Left lobe of liver (tissue), 2 donors: ENCODE results near the gene TMEM141. TPM values are rescaled to one million over a fixed set of nuclear protein-coding genes. Genes with fewer than 3 reads are reported as not detected.
"Not testable (repeated sequence)": the region's sequence is repeated elsewhere in the genome, so short reads cannot be mapped to it uniquely, and the experiment has no call there.

ENCODE experiments used
- ATAC-seq: fragments of 200-7000 bp; cut with Tn5 transposase; one replicate; pipeline ENCODE4 v1.9.1; 2020; ENCODE audit warnings: mild to moderate bottlenecking, moderate library complexity
- DNase-seq: peaks from one replicate; pipeline ENCODE4 v3.0.0-alpha.2; 2020; ENCODE audit warnings: low spot score
- total RNA-seq: library from RNA; stranded (reverse); gene quantifications from one replicate; pipeline ENCODE4 v1.2.1, GENCODE V29; 2021
- donor health status: DM: no; HTN: no; CAD: no; lungs with moderate emphysema.
- donor health status: DM: no; HTN: yes; CAD: no.

Gene TMEM141
- total RNA-seq, 1 donor from 2014 or later: 55.1 TPM

DNA sequence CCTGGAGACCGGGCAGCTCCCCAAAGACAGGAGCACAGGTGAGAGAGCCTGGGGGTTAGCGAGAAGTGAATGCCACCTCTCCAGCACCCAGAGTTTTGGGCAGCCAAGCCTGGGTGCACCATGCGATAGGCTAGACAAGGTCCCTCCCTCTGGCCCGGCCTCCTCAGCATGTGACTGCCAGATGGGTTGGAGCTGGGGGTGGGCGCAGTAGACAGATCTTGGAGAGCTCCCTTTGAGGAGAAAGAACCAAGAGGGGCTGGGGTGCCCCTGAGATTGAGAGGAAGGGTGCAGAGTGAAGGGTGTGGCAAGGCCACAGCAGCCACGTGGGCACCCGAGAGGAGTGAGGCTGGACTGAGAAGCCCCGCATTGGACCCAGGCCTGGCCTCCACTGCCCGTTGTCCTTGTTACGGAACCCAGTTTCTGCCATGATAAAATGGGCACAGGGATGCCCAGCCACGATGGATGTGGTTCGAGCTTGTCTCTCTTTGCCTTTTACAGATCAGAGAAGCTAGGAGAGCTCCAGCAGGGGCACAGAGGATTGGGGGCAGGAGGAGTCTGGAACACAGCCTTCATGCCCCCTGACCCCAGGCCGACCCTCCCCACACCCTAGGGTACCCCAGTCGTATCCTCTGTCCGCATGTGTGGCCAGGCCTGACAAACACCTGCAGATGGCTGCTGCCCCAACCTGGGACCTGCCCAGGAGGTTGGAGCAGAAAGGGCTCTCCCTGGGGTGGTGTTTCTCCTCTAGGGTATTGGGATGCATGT, 1.4 kb downstream of the TMEM141 start:
- ATAC-seq: no peak
- no peak for DNase-seq

DNA sequence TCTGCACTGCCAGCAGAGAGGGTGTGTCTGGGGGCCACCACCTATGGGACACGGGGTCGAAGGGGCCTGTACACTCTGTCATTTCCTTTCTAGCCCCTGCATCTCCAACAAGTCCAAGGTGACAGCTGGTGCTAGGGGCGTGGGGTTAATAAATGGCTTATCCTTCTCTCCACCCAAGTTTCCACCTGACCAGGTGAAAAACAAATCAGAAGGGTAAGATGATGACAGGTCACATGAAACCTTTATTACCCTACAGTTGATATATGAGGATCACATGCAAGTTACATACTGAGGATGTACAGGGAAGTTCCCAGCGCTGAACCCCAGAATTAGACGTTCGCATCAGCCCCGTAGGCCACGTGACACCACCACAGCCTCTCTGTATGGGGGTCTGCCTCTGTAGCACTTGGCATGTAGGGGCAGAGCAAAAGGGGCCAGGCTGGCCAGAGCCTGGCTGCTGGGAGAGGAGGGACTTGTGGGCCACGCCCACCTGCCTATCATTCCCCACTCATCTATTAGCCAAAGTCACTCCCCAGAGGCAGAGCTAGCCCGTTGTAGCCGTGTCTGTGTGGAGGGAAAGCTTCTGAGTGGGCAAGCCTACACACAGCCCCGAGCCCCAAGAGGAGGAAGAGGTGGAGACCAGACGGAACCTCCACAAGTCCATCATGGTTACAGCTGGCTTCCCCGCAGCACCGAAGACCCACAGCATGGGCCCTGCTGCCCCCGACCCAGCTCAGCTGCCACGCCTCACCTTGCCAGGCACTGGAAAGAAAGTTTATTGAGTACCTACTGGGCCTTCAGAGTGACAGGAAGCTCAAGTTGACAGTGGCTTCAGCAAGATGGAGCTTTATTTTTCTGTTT, 2.2 kb downstream of the TMEM141 start:
- ATAC-seq (no peak), DNase-seq (no peak)

- no peak for DNase-seq
Observed at GRCh38 chr9:136794281-136794999, 3.3 kb downstream of the TMEM141 start.

DNA sequence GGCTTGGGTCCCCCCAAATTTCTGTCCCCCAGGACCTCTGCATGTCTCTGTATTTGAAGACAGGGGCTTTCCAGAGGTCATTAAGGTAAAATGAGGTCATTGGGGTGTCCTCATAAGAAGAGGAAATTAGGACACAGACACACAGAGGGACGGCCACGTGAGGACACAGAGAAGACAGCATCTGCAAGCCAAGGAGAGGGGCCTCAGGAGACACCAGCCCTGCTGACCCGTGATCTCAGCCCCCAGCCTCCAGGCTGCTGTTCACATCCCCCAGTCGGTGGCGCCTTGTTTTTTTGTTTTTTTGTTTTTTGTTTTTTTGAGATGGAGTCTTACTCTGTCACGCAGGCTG, 3.8 kb downstream of the TMEM141 start:
- DNase-seq (no peak), ATAC-seq (no peak)

More at GRCh38 chr9:136794281-136794999, 3.3 kb downstream of the TMEM141 start:
- ATAC-seq: no peak

- DNase-seq: no peak
- ATAC-seq: no peak
Observed at GRCh38 chr9:136796238-136796774, 5.2 kb downstream of the TMEM141 start, which contains the start of gene CCDC183. Gene CCDC183 (plus strand): TSS chr9:136796338. CDS start chr9:136796398, 60 bp downstream.

DNA sequence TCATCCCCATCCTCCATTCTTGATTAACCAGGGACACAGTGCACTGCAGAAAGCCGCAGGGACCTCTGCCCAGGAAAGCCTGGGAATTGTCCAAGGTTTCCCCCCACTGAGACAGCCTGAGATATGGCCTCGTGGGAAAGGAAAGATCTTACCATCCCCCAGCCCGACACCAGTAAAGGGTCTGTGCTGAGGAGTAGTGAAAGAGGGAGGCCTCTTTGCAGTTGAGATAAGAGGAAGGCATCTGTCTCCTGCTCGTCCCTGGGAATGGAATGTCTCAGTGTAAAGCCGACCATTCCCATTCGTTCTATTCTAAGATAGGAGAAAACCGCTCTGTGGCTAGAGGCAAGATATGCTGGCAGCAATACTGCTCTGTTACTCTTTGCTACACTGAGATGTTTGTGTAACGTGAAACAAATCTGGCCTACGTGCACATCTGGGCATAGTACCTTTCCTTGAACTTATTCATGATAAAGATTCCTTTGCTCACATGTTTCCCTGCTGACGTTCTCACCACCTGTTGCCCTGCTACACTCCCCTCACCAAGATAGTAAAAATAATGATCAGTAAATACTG, 5.7 kb downstream of the TMEM141 start:
- not testable (repeated sequence) for ATAC-seq, DNase-seq

- ATAC-seq (no peak), DNase-seq (no peak)
Observed at GRCh38 chr9:136798708-136799078, 7.5 kb downstream of the TMEM141 start.

GRCh38 chr9:136799079-136799853, 8.1 kb downstream of the TMEM141 start:
- peak; percentile 60 for ATAC-seq

DNA sequence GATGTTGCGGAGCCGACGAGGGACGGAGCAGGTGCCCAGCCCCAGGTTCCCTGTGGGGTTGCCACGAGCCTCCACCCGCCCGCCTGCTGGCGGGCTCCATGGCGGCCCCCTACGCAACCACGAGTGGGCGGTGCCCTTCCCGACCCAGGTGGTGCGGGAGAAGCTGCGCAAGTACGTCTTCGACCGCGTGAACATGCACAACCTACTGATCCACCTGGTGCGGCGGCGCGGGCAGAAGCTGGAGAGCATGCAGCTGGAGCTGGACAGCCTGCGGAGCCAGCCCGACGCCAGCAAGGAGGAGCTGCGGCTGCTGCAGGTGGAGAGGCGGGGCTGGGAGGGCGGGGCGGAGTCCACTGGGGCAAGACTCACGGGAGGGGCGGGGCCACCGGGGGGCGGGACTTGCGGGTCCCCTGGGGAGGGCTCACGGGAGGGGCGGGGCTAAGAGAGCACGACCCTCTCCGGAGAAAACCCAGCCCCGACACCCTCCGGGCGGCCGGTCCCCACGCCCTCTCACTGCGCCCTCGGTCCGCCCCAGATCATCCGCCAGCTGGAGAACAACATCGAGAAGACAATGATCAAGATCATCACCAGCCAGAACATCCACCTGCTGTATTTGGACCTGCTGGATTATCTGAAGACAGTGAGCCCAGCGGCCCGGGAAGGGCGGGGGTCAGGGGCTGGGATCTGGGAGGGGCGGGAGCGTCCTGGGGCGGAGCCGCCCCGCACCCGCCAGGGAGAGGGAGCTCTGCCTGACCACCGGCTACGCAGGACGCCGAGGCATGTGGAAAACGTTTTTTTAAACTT, 8.9 kb downstream of the TMEM141 start:
- peak; percentile 92 for DNase-seq
- ATAC-seq: peak; percentile 84

More at GRCh38 chr9:136799079-136799853, 8.1 kb downstream of the TMEM141 start:
- peak; percentile 71 for DNase-seq

DNA sequence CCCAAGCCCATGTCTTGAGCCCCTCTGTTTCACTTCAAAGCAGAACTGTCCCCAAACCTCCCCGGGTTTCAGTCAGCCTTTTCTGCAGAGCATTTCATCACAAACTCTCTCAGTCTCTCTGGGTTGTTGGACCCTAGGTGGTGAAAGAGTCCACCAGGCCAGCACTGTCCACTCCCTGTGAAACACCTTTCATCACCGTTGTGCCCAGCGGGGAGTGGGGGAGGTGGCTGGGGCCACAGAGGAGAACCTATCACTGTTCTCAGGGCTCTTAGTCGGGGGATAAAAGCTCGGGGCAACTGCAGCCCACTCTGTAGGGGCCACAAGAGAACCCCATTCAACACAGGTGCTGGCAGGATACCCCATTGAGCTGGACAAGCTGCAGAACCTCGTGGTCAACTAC, 11.2 kb downstream of the TMEM141 start:
- ATAC-seq: no peak
- DNase-seq: no peak

- not testable (repeated sequence) for ATAC-seq, DNase-seq
Observed at GRCh38 chr9:136803009-136803550, 11.9 kb downstream of the TMEM141 start.

DNA sequence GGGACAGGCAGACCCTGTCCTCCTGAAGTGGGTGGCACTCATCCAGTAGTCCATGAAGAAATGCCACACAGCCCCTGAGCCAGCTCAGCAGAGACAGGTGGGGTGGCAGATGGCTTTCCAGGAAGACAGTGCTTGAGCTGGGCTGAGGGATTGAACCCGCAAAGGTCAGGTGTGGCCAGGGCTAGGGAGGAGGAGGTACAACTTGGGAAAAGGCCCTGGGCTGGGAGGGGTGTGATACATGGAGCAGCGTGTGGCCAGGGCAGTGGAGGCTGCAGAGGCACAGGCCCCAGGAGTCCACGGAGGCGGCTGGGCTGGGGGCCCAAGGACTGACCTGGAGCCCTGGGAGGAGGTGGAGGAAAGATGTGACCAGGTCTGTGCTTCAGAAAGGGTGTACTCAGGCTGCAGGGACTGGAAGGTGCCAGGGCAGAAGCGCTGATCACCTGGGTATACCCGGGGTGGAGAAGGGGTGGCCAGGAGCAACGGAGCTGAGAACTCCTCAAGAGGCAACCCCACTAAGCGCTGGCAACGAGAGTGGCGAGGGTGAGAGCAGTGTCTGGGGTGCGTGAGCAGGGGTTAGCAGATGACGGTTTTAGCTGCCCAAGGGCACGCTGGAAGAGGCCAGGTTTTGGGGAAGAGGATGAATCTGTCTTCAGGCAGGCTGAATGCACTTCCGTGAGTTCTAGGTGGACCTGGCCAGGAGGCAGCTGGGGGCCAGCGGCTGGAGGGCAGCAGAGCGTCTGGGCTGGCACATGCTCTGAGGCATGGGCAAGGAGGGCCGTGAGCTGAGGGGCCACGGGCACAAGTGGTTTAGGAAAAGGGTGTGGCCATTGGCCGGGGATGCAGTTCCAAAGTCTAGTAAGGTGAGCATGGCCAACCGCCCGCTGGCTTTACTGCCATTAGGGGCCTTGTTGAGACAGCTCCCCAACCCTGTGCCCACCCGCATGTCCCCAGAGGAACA, 12.7 kb downstream of the TMEM141 start:
- ATAC-seq (no peak), DNase-seq (no peak)

GRCh38 chr9:136804509-136805206, 13.5 kb downstream of the TMEM141 start:
- ATAC-seq: no peak
- DNase-seq: peak; percentile 58

GRCh38 chr9:136805207-136805740, 14.1 kb downstream of the TMEM141 start:
- no peak for DNase-seq

DNA sequence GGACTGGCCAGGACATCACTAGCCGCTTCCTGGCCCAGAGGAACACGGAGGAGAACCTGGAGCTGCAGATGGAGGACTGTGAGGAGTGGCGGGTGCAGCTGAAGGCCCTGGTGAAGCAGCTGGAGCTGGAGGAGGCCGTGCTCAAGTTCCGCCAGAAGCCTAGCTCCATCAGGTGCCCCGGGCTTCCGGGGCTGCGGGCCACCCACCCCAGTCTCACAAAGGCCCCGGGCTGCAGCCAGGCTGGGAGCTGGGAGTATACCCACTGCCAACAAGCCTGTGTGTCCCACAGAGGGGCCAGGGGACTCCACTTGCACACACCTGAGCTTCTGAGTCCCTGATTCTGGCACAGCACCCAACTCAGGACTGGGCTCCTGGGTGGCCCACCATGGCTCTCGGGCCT, 14.9 kb downstream of the TMEM141 start:
- ATAC-seq (no peak), DNase-seq (no peak)

More at GRCh38 chr9:136805207-136805740, 14.1 kb downstream of the TMEM141 start:
- no peak for ATAC-seq

GRCh38 chr9:136806631-136807201, 15.6 kb downstream of the TMEM141 start:
- ATAC-seq (no peak), DNase-seq (peak; percentile 46)
